GM12891 (cell line): Measurements from ENCODE around the gene CEMIP.

Source experiments
- PAX5 ChIP-seq: IDR thresholded peaks from 2 replicates; pipeline ENCODE4 v1.6.1; 2011; ENCODE audit warnings: low read length, moderate library complexity, mild to moderate bottlenecking; ENCODE audit not compliant: insufficient read depth, severe bottlenecking
- POLR2A ChIP-seq: IDR thresholded peaks from 2 replicates; pipeline ENCODE4 v1.6.1; 2011; ENCODE audit warnings: low read depth, low read length, control low read depth
- POLR2AphosphoS5 ChIP-seq: IDR thresholded peaks from 2 replicates; pipeline ENCODE4 v1.6.1; 2011; ENCODE audit warnings: low read depth, low read length, control low read depth

DNA sequence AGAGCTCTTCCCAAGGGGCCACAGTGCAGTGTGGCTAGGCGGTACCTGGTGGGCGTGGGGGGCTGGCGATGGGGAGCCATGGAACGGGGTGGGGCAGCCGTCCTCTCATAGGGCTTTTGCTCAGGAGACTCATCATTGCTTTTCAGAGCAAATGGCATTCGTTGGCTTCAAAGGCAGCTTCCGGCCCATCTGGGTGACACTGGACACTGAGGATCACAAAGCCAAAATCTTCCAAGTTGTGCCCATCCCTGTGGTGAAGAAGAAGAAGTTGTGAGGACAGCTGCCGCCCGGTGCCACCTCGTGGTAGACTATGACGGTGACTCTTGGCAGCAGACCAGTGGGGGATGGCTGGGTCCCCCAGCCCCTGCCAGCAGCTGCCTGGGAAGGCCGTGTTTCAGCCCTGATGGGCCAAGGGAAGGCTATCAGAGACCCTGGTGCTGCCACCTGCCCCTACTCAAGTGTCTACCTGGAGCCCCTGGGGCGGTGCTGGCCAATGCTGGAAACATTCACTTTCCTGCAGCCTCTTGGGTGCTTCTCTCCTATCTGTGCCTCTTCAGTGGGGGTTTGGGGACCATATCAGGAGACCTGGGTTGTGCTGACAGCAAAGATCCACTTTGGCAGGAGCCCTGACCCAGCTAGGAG is 169.6 kb downstream of the CEMIP start:
- no peak for TF ChIP-seq POLR2AphosphoS5
- no peak for TF ChIP-seq POLR2A
- TF ChIP-seq PAX5: no peak
